Activated CD4-positive, CD25-positive, alpha-beta regulatory T cell treated with anti-CD3 and anti-CD28 coated beads, Interleukin-2, amount 50 U/mL, for 16 hours (primary cell): Measurements from ENCODE around the gene TXLNG.
A peak's percentile ranks its signal among the peaks of the same experiment; 100 is the strongest.

ENCODE experiments used
- DNase-seq: peaks from one replicate; pipeline ENCODE4 v3.0.0-alpha.2; 2020; ENCODE audit warnings: low read depth, low spot score

Gene TXLNG

DNA sequence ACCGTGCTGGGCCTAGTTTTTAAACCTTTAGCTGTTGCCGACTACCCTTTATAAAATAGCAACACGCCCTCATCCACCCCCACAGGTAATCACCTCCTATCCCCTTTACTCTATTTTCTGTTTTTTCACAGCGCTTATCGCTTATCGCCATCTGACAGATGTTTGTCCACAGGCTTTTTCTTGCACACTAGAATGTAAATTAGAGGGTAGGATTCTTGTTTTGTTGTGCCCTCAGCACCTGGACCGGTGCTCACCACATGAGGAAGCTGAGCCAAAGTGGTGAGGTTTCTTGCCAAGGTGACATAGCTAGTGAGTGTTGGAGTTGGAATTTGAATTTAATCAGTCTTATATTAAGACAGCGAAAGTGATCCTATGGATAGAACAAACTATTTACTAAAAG is 86.8 kb downstream of the TXLNG start:
- DNase-seq, result no peak

DNA sequence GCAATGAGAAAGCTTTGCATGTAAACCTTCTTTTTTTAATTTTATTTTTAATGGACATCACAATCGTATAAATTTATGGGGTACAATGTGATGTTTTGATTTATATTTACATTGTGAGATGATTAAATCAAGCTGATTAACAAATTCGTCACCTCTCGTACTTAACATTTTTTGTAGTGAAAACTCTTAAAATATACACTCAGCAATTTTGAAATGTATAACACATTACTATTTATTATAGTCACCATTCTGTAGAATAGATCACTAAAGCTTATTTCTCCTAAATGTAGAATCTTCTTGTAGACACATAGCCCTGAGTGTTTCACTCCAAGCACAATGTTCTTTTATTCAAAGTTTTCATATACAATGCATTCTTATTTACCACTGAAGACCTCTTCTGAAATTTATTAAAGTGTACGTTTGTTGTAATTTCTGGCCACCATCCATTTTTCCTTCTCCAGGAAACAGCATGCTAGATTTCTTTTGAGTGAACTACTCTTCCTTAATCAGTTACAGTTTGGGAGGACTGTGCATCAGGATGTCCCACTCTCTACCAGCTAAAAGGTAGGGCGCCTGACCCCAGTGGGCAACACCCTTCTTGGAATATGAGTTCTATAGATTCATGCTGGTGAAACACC is 88.3 kb downstream of the TXLNG start:
- no peak for DNase-seq

DNA sequence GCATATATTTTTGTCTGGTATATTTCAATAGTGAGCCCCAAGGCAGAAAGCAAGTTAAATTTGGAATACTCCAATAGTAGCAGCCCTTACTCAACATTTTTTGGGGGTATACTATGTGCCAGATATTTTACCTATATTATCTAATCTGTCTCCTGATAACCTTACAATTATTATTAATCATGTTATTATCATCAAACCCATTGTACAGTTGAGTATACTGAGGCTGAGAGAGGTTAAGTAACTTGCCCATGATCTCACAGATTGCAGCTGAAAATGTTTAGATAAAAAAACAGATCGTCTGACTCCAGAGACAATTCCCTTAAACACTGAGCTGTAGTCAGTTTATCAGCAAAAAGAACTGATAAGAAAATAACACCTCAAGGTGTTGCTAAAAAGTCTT is 90.4 kb downstream of the TXLNG start:
- no peak for DNase-seq

DNA sequence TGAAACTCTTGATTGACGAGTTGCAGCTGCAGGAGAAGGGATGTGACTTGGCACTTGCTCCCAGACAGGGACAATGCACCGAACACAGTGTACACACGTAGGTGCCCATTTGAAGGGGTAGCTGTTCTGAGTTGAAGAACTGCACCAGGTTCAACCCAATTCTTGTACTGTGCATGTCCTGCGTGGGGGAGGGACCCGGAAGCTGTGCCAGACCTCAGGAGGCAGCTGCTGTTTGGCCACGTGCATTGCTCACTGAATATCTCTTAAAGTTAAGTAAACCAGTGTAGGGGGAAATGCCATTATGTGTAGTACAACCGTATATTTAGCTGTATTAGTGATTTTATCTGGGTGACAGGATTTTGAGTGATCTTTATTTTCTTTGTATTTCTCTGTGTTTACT is 95.9 kb downstream of the TXLNG start:
- no peak for DNase-seq

DNA sequence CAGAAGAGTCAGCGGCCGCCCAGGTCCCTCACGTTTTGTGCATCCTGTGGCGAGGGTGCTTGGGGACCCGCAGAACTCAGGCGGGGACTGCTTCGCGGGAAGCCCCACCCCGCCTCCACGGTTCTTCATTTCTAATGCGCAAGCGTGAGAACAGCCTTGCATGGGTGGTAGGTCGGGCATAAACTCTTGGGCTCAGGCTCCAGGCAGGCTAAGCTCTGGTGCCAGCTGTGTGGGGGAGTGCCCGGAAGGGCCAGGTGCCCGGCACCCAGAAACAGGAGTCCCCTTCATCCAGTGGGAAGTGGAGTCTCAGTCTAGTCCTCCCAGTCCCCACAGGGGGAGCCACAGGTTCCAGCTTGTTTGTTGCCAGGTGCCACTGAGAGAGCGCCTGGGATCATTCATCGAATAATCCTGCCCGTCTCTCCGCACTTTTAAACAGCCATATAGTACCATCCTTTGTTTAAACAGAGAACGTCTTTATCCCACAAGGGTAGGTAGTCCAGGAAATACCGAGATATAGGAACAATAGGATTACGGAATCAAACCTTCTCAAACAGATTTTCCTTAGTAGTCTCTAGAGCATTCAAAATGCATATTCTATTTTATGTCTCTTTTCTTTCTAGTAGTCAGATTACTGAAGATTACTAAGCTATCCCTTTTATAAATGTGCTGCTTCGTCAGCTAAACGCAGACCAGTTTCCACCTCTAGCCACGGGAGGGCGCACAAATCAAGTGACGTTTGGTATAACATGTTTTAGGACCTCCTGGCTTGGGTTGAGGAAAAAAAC is 96.6 kb downstream of the TXLNG start:
- DNase-seq, result peak; percentile 32

DNA sequence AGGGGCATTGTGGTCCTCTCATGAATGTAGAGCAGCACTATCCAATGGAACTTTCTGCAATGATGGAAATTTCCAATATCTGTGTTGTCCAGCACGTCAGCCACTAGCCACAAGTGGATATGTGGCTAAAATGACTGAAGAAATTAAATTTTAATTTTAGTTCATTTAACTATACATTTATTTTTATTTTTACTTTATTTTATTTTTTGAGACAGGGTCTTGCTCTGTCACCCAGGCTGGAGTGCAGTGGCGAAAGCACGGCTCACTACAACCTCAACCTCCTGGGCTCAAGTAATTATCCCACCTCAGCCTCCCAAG is 97.2 kb downstream of the TXLNG start:
- DNase-seq, result no peak

DNA sequence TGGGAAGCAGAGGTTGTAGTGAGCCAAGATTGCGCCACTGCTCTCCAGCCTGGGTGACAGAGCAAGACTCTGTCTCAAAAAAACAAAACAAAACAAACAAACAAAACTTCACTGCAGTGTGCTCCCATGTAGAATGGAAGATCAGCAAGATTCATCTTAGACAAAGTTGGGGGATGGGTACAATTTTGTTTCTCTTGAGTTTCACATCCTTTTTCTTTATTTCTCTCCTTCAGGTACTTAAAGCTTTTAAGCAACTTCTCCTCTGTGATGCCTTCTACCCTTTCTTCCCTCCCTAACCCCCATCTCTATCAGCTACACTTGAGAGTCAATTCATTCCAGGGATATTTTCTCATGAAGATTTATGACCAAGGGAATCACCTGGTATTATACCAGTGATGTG is 99.4 kb downstream of the TXLNG start:
- DNase-seq, result no peak

DNA sequence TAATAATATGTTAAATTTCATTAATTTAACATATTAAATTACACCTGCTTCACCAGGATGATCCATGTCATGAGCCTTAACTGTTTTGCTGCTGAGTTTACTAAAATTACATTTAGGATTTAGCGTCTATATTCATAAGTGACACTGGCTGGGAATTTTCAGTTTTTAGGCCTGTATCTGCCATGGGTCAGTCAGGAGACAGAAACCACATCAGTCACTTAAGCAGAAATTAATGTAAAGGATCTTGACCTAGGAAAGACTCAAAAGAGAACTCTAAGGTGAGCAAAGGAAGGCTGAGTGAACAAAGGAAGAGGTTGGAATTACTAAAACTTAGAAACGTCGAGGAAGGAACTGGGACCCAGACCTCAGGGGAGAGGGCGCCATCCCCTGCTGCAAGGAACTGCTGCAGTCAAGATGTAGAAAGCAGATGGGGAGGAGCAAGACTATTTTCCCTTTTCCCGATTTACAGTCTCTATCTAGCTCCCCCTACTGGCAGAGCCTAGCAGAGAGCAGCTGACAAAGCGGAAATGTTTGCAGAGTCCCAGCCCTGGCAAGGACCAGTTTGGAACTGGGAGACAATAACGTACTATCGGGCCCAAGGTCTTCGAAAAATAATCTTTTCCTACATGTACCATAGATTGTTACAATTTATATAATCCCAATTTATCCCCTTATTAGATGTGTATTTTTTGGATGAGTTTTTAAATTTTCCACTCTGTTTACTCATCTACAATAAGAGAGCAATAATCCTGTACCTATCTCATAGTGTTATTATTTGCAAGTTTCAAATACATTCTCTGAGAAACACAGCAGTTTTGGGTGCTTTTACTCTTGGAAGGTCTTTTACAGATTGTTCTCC is 106.5 kb downstream of the TXLNG start:
- DNase-seq, result peak; percentile 16
